ENCODE results near the gene CCDC172. TPM values are rescaled to one million over a fixed set of nuclear protein-coding genes. Genes with fewer than 3 reads are reported as not detected.
A peak's percentile ranks its signal among the peaks of the same experiment; 100 is the strongest.

Gene CCDC172
- total RNA-seq, 1 donor from 2014 or later, result not detected

DNA sequence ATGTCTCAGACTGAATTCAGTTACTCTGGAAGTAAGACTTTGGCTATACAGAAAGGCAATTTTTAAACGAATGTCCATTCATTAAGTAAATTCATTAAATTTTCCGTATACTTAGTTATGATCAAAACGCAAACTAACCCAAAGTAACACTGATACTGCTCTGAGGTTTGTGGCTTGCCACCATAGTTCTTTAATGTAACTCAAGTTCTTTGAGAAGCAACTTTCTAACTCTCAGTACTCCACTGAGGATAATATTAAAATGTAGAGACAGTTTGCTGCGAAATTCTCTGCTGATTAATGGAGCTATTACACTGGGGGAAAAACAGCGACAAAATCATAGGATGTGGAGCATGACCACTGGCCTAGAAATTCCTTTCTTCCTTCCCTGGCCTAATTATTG is 58.0 kb downstream of the CCDC172 start:
- Histone ChIP-seq H3K9ac (ENCODE audit: low read length) (no peak overlapping the region), H3K27ac (ENCODE audit: low read depth, low read length) (no peak overlapping the region)
- no peak for FAIRE-seq

DNA sequence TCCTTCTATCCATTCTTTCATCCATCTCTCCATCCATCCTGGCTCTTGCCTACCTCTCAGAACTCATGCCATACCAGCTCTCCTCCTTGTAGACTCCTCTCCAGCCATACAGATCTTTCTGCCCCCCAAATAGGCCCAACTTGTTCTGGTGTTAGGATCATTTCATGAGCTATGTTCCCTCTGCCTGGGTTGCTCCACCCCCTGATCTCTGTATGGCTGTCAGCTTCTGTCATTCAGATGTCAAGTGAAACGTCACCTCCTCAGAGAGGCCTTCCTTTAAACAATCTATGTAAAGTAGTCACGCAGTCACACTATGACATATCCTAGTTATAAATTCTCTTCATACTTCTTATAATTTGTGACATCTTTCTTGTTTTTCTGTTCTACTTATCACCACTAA is 61.1 kb downstream of the CCDC172 start:
- DNase-seq (ENCODE audit: low read depth), result no peak
- FAIRE-seq, result no peak
- Mint-ChIP-seq H3K4me1 (ENCODE audit: low read depth, unreplicated experiment) (no peaks in the 10 kb centered on the region), H3K27me3 (ENCODE audit: low read depth, unreplicated experiment) (peaks cover 2% of the 10 kb centered on the region), H3K9me3 (ENCODE audit: unreplicated experiment) (no peaks in the 10 kb centered on the region), H3K27ac (ENCODE audit: unreplicated experiment) (no peak overlapping the region), H3K4me3 (ENCODE audit: unreplicated experiment) (no peak overlapping the region), H3K36me3 (ENCODE audit: low read depth, unreplicated experiment) (no peaks in the 10 kb centered on the region)
- no peak overlapping the region for H3K4me2 ChIP-seq (ENCODE audit: low read length)
- H3K9ac ChIP-seq (ENCODE audit: low read length), result no peak overlapping the region
- no peaks in the 10 kb centered on the region for H4K20me1 ChIP-seq (ENCODE audit: insufficient read depth, low read length)
- H3K27ac ChIP-seq (ENCODE audit: low read depth, low read length), result no peak overlapping the region
- no peaks in the 10 kb centered on the region for H3K36me3 ChIP-seq (ENCODE audit: insufficient read depth, low read length)
- H3K4me1 ChIP-seq (ENCODE audit: insufficient read depth, low read length), result no peaks in the 10 kb centered on the region
- H3K9me3 ChIP-seq (ENCODE audit: insufficient read depth, low read depth, low read length), result no peaks in the 10 kb centered on the region
- no peaks in the 10 kb centered on the region for H3K79me2 ChIP-seq (ENCODE audit: insufficient read depth, low read length)
- no peak for TF ChIP-seq EZH2 (IDR thresholded peaks at IDR 0.05; ENCODE audit: insufficient read depth, low read length)
- TF ChIP-seq, protein P1, sequence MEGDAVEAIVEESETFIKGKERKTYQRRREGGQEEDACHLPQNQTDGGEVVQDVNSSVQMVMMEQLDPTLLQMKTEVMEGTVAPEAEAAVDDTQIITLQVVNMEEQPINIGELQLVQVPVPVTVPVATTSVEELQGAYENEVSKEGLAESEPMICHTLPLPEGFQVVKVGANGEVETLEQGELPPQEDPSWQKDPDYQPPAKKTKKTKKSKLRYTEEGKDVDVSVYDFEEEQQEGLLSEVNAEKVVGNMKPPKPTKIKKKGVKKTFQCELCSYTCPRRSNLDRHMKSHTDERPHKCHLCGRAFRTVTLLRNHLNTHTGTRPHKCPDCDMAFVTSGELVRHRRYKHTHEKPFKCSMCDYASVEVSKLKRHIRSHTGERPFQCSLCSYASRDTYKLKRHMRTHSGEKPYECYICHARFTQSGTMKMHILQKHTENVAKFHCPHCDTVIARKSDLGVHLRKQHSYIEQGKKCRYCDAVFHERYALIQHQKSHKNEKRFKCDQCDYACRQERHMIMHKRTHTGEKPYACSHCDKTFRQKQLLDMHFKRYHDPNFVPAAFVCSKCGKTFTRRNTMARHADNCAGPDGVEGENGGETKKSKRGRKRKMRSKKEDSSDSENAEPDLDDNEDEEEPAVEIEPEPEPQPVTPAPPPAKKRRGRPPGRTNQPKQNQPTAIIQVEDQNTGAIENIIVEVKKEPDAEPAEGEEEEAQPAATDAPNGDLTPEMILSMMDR (IDR thresholded peaks at IDR 0.05; ENCODE audit: insufficient read depth, low read depth, low read length), result no peak
- H3K4me3 ChIP-seq (ENCODE audit: insufficient read depth, low read depth, low read length), result no peak overlapping the region
- H3K27me3 ChIP-seq (ENCODE audit: insufficient read depth, low read length), result no peaks in the 10 kb centered on the region
- H2AFZ ChIP-seq (ENCODE audit: low read depth, low read length), result no peak overlapping the region

More for the DNA sequence above, 58.0 kb downstream of the CCDC172 start:
- no peaks in the 10 kb centered on the region for H3K27me3 Mint-ChIP-seq (ENCODE audit: low read depth, unreplicated experiment)
- DNase-seq (ENCODE audit: low read depth), result no peak
- H3K79me2 ChIP-seq (ENCODE audit: insufficient read depth, low read length), result no peaks in the 10 kb centered on the region
- no peaks in the 10 kb centered on the region for H3K36me3 Mint-ChIP-seq (ENCODE audit: low read depth, unreplicated experiment)
- H3K4me3 Mint-ChIP-seq (ENCODE audit: unreplicated experiment), result no peak overlapping the region
- H3K4me2 ChIP-seq (ENCODE audit: low read length), result no peak overlapping the region
- no peaks in the 10 kb centered on the region for H3K36me3 ChIP-seq (ENCODE audit: insufficient read depth, low read length)
- no peak overlapping the region for H2AFZ ChIP-seq (ENCODE audit: low read depth, low read length)
- no peak for TF ChIP-seq EZH2 (IDR thresholded peaks at IDR 0.05; ENCODE audit: insufficient read depth, low read length)
- TF ChIP-seq, protein P1 (IDR thresholded peaks at IDR 0.05; ENCODE audit: insufficient read depth, low read depth, low read length), result no peak
- H3K4me3 ChIP-seq (ENCODE audit: insufficient read depth, low read depth, low read length), result no peak overlapping the region
- no peaks in the 10 kb centered on the region for H3K27me3 ChIP-seq (ENCODE audit: insufficient read depth, low read length)
- H3K4me1 Mint-ChIP-seq (ENCODE audit: low read depth, unreplicated experiment), result no peaks in the 10 kb centered on the region
- H3K4me1 ChIP-seq (ENCODE audit: insufficient read depth, low read length), result no peaks in the 10 kb centered on the region
- H4K20me1 ChIP-seq (ENCODE audit: insufficient read depth, low read length), result no peaks in the 10 kb centered on the region
- no peak overlapping the region for H3K27ac Mint-ChIP-seq (ENCODE audit: unreplicated experiment)
- H3K9me3 ChIP-seq (ENCODE audit: insufficient read depth, low read depth, low read length), result no peaks in the 10 kb centered on the region
- H3K9me3 Mint-ChIP-seq (ENCODE audit: unreplicated experiment), result no peaks in the 10 kb centered on the region

DNA sequence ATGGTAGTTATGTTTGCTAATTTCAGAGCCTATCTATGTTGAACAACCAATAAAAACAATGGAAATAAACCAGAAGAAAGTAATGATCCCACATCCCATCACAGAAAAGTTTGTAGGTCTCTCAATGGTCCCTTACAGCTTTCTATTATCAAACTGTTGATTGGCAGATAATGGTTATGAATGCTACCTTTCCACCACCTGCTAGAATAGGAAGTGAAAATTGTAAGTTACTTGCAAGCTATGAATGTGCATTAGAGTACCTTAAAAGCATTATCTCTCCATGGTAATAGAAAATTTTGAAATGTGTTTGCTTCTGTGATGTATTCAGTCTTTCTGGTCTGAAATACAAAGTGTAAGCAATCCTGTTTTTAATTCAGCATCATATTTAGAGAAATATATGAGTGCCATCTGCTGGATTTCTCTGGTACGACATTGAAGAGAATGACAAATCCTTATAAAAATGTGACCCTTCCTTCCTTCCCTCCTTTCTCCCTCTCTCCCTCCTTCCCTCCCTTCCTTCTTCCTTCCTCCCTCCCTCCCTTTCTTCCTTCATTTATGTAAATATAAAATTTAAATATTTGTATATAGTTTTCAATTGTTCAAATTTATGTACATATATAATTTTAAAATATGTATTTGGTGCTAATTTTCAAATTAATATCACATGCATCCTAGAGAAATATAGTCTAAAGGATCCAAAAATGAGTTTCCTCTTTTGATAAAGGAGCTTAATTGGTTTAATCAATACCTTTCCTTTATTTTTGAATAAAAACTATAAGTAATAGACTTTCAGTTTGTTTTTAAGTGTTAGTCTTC is 62.0 kb downstream of the CCDC172 start:
- peak; percentile 55 for FAIRE-seq

More for the DNA sequence above, 62.0 kb downstream of the CCDC172 start:
- Mint-ChIP-seq H3K27ac (ENCODE audit: unreplicated experiment) (no peak overlapping the region), H3K27me3 (ENCODE audit: low read depth, unreplicated experiment) (peaks cover 5% of the 10 kb centered on the region), H3K9me3 (ENCODE audit: unreplicated experiment) (no peaks in the 10 kb centered on the region), H3K36me3 (ENCODE audit: low read depth, unreplicated experiment) (no peaks in the 10 kb centered on the region), H3K4me3 (ENCODE audit: unreplicated experiment) (no peak overlapping the region), H3K4me1 (ENCODE audit: low read depth, unreplicated experiment) (no peaks in the 10 kb centered on the region)
- Histone ChIP-seq H3K79me2 (ENCODE audit: insufficient read depth, low read length) (no peaks in the 10 kb centered on the region), H3K27me3 (ENCODE audit: insufficient read depth, low read length) (no peaks in the 10 kb centered on the region), H3K4me3 (ENCODE audit: insufficient read depth, low read depth, low read length) (no peak overlapping the region), H3K4me2 (ENCODE audit: low read length) (no peak overlapping the region), H2AFZ (ENCODE audit: low read depth, low read length) (no peak overlapping the region), H3K36me3 (ENCODE audit: insufficient read depth, low read length) (no peaks in the 10 kb centered on the region), H3K9me3 (ENCODE audit: insufficient read depth, low read depth, low read length) (no peaks in the 10 kb centered on the region), H4K20me1 (ENCODE audit: insufficient read depth, low read length) (no peaks in the 10 kb centered on the region), H3K4me1 (ENCODE audit: insufficient read depth, low read length) (no peaks in the 10 kb centered on the region), H3K9ac (ENCODE audit: low read length) (no peak overlapping the region), H3K27ac (ENCODE audit: low read depth, low read length) (no peak overlapping the region)
- peak; percentile 8 for DNase-seq (ENCODE audit: low read depth)
- TF ChIP-seq, protein P1 (IDR thresholded peaks at IDR 0.05; ENCODE audit: insufficient read depth, low read depth, low read length), result peak; percentile 52
- TF ChIP-seq EZH2 (IDR thresholded peaks at IDR 0.05; ENCODE audit: insufficient read depth, low read length), result no peak

Measured in astrocyte (in vitro differentiated cells and primary cell).